HEK293 (cell line): ENCODE measurements around the gene OR11H6.
"Not testable (repeated sequence)": the region's sequence is repeated elsewhere in the genome, so short reads cannot be mapped to it uniquely, and the experiment has no call there.

Experiments
- CTCF ChIA-PET: fragments of 350-600 bp; formaldehyde crosslinking; extraction: SDS; loops from one replicate; lab custom pipeline; 2021; ENCODE audit warnings: antibody characterized with exemption; lab: Yijun Ruan, JAX
- POLR2A ChIA-PET: fragments of 300-600 bp; formaldehyde crosslinking; extraction: SDS; loops from one replicate; lab custom pipeline; 2020; ENCODE audit warnings: antibody characterized with exemption, inconsistent platforms; lab: Yijun Ruan, JAX
- H3K27ac ChIP-seq: fragments of 200-500 bp; sonication (Bioruptor generic); 2 replicates; pipeline ENCODE4 v1.5.1; 2014; ENCODE audit warnings: low read depth, low read length, control low read depth, inconsistent platforms; ENCODE audit errors: extremely low read depth
- H3K36me3 ChIP-seq, 2 experiments: fragments of 200-500 bp in 1 of 2; sonication (Bioruptor generic) in 1 of 2; 1 replicate in 1 of 2; 2 replicates in 1 of 2; pipeline ENCODE4 v1.5.1; 2014 to 2017; ENCODE audit warnings: inconsistent platforms in 2 of 2, low read length in 2 of 2; ENCODE audit not compliant: control insufficient read depth in 2 of 2, insufficient read depth in 1 of 2
- H3K4me1 ChIP-seq: fragments of 200-500 bp; sonication (Bioruptor generic); 2 replicates; pipeline ENCODE4 v1.5.1; 2014; ENCODE audit warnings: mild to moderate bottlenecking, low read length, inconsistent platforms; ENCODE audit not compliant: control insufficient read depth, insufficient read depth
- H3K4me3 ChIP-seq: 2 replicates; pipeline ENCODE4 v1.5.1; 2011; ENCODE audit warnings: low read depth, mild to moderate bottlenecking, control low read depth, low read length, moderate library complexity
- H3K9me3 ChIP-seq: fragments of 200-500 bp; sonication (Bioruptor generic); 2 replicates; pipeline ENCODE4 v1.5.1; 2014; ENCODE audit warnings: low read depth, low read length, inconsistent platforms; ENCODE audit not compliant: control insufficient read depth, insufficient read depth
- HOXD13 ChIP-seq: sonication (generic); formaldehyde crosslinking; IDR thresholded peaks from 2 replicates; pipeline ENCODE4 v1.8.0; 2022; ENCODE audit warnings: missing genetic modification reagents, borderline replicate concordance
- PRDM10 ChIP-seq: fragments of 450-650 bp; formaldehyde crosslinking; IDR thresholded peaks from 2 replicates; pipeline ENCODE4 v1.5.1; 2016; ENCODE audit warnings: missing biosample characterization, missing genetic modification characterization
- SCRT2 ChIP-seq: fragments of 450-650 bp; formaldehyde crosslinking; IDR thresholded peaks from 2 replicates; pipeline ENCODE4 v1.5.1; 2016; ENCODE audit warnings: missing biosample characterization, missing genetic modification characterization
- SP3 ChIP-seq: fragments of 450-650 bp; formaldehyde crosslinking; IDR thresholded peaks from 2 replicates; pipeline ENCODE4 v1.5.1; 2016; ENCODE audit warnings: missing biosample characterization, missing genetic modification characterization
- ZBTB10 ChIP-seq: fragments of 450-650 bp; formaldehyde crosslinking; IDR thresholded peaks from 2 replicates; pipeline ENCODE4 v1.5.1; 2016; ENCODE audit warnings: missing biosample characterization, missing genetic modification characterization
- ZBTB49 ChIP-seq: fragments of 450-650 bp; formaldehyde crosslinking; IDR thresholded peaks from 2 replicates; pipeline ENCODE4 v1.5.1; 2016; ENCODE audit warnings: missing biosample characterization, missing genetic modification characterization, low read depth
- ZFP69B ChIP-seq: fragments of 450-650 bp; formaldehyde crosslinking; IDR thresholded peaks from 2 replicates; pipeline ENCODE4 v1.5.1; 2016; ENCODE audit warnings: missing biosample characterization, missing genetic modification characterization
- ZNF112 ChIP-seq: fragments of 450-650 bp; formaldehyde crosslinking; IDR thresholded peaks from 2 replicates; pipeline ENCODE4 v1.5.0; 2017; ENCODE audit warnings: missing biosample characterization, missing genetic modification characterization
- ZNF146 ChIP-seq: fragments of 450-650 bp; formaldehyde crosslinking; IDR thresholded peaks from 2 replicates; pipeline ENCODE4 v1.5.1; 2016; ENCODE audit warnings: missing biosample characterization, missing genetic modification characterization
- ZNF184 ChIP-seq: fragments of 450-650 bp; IDR thresholded peaks from 2 replicates; pipeline ENCODE4 v1.5.1; 2018; ENCODE audit warnings: missing biosample characterization, mild to moderate bottlenecking, missing genetic modification characterization
- ZNF266 ChIP-seq: fragments of 450-650 bp; formaldehyde crosslinking; IDR thresholded peaks from 2 replicates; pipeline ENCODE4 v1.5.1; 2016; ENCODE audit warnings: missing biosample characterization, missing genetic modification characterization, low read depth
- ZNF335 ChIP-seq: fragments of 450-650 bp; formaldehyde crosslinking; conservative IDR thresholded peaks from 2 replicates; pipeline ENCODE4 v1.5.1; 2016; ENCODE audit warnings: missing biosample characterization, missing genetic modification characterization
- ZNF354C ChIP-seq: fragments of 450-650 bp; formaldehyde crosslinking; IDR thresholded peaks from 2 replicates; pipeline ENCODE4 v1.5.1; 2016; ENCODE audit warnings: missing biosample characterization, missing genetic modification characterization, low read depth, borderline replicate concordance
- ZNF37A ChIP-seq: fragments of 450-650 bp; IDR thresholded peaks from 2 replicates; pipeline ENCODE4 v1.5.1; 2018; ENCODE audit warnings: missing biosample characterization, missing genetic modification characterization
- ZNF416 ChIP-seq: fragments of 450-650 bp; formaldehyde crosslinking; IDR thresholded peaks from 2 replicates; pipeline ENCODE4 v1.5.1; 2016; ENCODE audit warnings: missing biosample characterization, missing genetic modification characterization
- ZNF513 ChIP-seq: fragments of 450-650 bp; IDR thresholded peaks from 2 replicates; pipeline ENCODE4 v1.5.1; 2018; ENCODE audit warnings: missing biosample characterization, missing genetic modification characterization
- ZNF580 ChIP-seq: fragments of 450-650 bp; formaldehyde crosslinking; IDR thresholded peaks from 2 replicates; pipeline ENCODE4 v1.5.1; 2016; ENCODE audit warnings: missing biosample characterization, missing genetic modification characterization
- ZNF621 ChIP-seq: fragments of 450-650 bp; formaldehyde crosslinking; IDR thresholded peaks from 2 replicates; pipeline ENCODE4 v1.5.1; 2017; ENCODE audit warnings: missing biosample characterization, missing genetic modification characterization
- ZNF623 ChIP-seq: fragments of 450-650 bp; formaldehyde crosslinking; IDR thresholded peaks from 2 replicates; pipeline ENCODE4 v1.5.1; 2016; ENCODE audit warnings: missing biosample characterization, missing genetic modification characterization
- ZNF629 ChIP-seq: fragments of 450-650 bp; formaldehyde crosslinking; IDR thresholded peaks from 2 replicates; pipeline ENCODE4 v1.5.1; 2017; ENCODE audit warnings: missing biosample characterization, missing genetic modification characterization
- ZNF776 ChIP-seq: fragments of 450-650 bp; formaldehyde crosslinking; IDR thresholded peaks from 2 replicates; pipeline ENCODE4 v1.5.0; 2017; ENCODE audit warnings: missing biosample characterization, missing genetic modification characterization, borderline replicate concordance
- ZNF792 ChIP-seq: fragments of 450-650 bp; formaldehyde crosslinking; IDR thresholded peaks from 2 replicates; pipeline ENCODE4 v1.5.1; 2016; ENCODE audit warnings: missing biosample characterization, missing genetic modification characterization

The OR11H6 gene

GRCh38 chr14:20209595-20209994, 13.9 kb upstream of the OR11H6 start (continued):
- TF ChIP-seq ZNF623 (tag by site-specific recombination): no peak
- no peak for TF ChIP-seq ZBTB10 (tag by site-specific recombination)

GRCh38 chr14:20212406-20212805, 11.1 kb upstream of the OR11H6 start:
- CTCF ChIA-PET, POLR2A ChIA-PET: not testable (repeated sequence)

GRCh38 chr14:20215196-20215595, 8.3 kb upstream of the OR11H6 start:
- no peaks in the 10 kb centered on the region for H3K9me3 ChIP-seq
- H3K36me3 ChIP-seq: no peaks in the 10 kb centered on the region
- H3K4me3 ChIP-seq: no peak overlapping the region
- ChIA-PET CTCF (no interaction called here), POLR2A (no interaction called here)
- H3K4me1 ChIP-seq: no peaks in the 10 kb centered on the region
- TF ChIP-seq ZNF354C: no peak
- TF ChIP-seq ZNF513: no peak
- TF ChIP-seq ZNF184 (tag by site-specific recombination): no peak
- TF ChIP-seq SP3: no peak
- no peak for TF ChIP-seq PRDM10 (tag by site-specific recombination)
- TF ChIP-seq ZNF776 (tag by site-specific recombination): no peak
- no peak for TF ChIP-seq ZNF621
- no peak for TF ChIP-seq ZNF335 (tag by site-specific recombination)
- TF ChIP-seq ZFP69B (tag by site-specific recombination): no peak
- no peak overlapping the region for H3K27ac ChIP-seq

More at GRCh38 chr14:20212406-20212805, 11.1 kb upstream of the OR11H6 start:
- H3K4me3 ChIP-seq, H3K27ac ChIP-seq, H3K36me3 ChIP-seq, H3K4me1 ChIP-seq, H3K9me3 ChIP-seq: not testable (repeated sequence)

- ChIA-PET POLR2A (no interaction called here), CTCF (no interaction called here)
- H3K4me3 ChIP-seq: no peak overlapping the region
- no peaks in the 10 kb centered on the region for H3K36me3 ChIP-seq
- no peaks in the 10 kb centered on the region for H3K4me1 ChIP-seq
- no peak overlapping the region for H3K27ac ChIP-seq
- H3K9me3 ChIP-seq: no peaks in the 10 kb centered on the region
- no peak for TF ChIP-seq ZNF146 (tag by site-specific recombination)
- TF ChIP-seq ZNF112 (tag by site-specific recombination): no peak
- TF ChIP-seq ZNF37A: no peak
- TF ChIP-seq ZNF416 (tag by site-specific recombination): no peak
- TF ChIP-seq ZNF792 (tag by site-specific recombination): no peak
- no peak for TF ChIP-seq ZNF629 (tag by site-specific recombination)
- TF ChIP-seq SCRT2 (tag by site-specific recombination): no peak
- TF ChIP-seq HOXD13 (CRISPR knock-in tag): no peak
- no peak for TF ChIP-seq ZNF580
- no peak for TF ChIP-seq ZNF266 (tag by site-specific recombination)
- TF ChIP-seq ZBTB49: no peak
Observed at GRCh38 chr14:20219033-20219432, 4.5 kb upstream of the OR11H6 start.
